ENCODE results near the gene CARMIL3. TPM values are rescaled to one million over a fixed set of nuclear protein-coding genes. Genes with fewer than 3 reads are reported as not detected.

CARMIL3 gene
- total RNA-seq, 1 experiment from 2014 or later = 0.71 TPM

GRCh38 chr14:24071836-24072430 lies 20.1 kb downstream of the CARMIL3 start:
- H3K36me3 ChIP-seq (ENCODE audit: control insufficient read depth in 1 of 2, insufficient read depth in 2 of 2, low read length in 2 of 2) = no peaks in the 10 kb centered on the region
- no peak overlapping the region for H3K9ac ChIP-seq (ENCODE audit: low read length)
- no peaks in the 10 kb centered on the region for H4K20me1 ChIP-seq (ENCODE audit: insufficient read depth)
- H3K79me2 ChIP-seq (ENCODE audit: insufficient read depth, low read length) = no peaks in the 10 kb centered on the region
- peaks cover 0 to 2% of the 10 kb centered on the region in 2 experiments; a peak in 1 of 4 replicates for H3K4me1 ChIP-seq (ENCODE audit: control insufficient read depth in 1 of 2, insufficient read depth in 2 of 2, low read length in 2 of 2)
- no peaks in the 10 kb centered on the region for H3K9me3 ChIP-seq (ENCODE audit: control insufficient read depth in 1 of 2, insufficient read depth in 1 of 2, low read depth in 1 of 2, low read length in 2 of 2)
- no peaks in the 10 kb centered on the region for H3K9me2 ChIP-seq (ENCODE audit: insufficient read depth)
- H3K4me3 ChIP-seq (replicated peaks in 1 of 2; ENCODE audit: low read depth in 1 of 2, low read length in 2 of 2) = no peak overlapping the region
- DNase-seq (ENCODE audit: low read depth, low spot score) (no peak), ATAC-seq (no peak)
- RAD21 ChIA-PET (ENCODE audit: low non-redundant PET in 1 of 2, low total read pairs in 2 of 2, uncharacterized antibody in 2 of 2, unreplicated experiment in 2 of 2) = no interaction called here
- intact Hi-C loops (cut with micrococcal nuclease) = no loop called here
- no peak overlapping the region for H2AFZ ChIP-seq (ENCODE audit: low read depth, low read length, poor library complexity, severe bottlenecking)
- POLR2A ChIA-PET = no interaction called here
- H3K27me3 ChIP-seq (ENCODE audit: insufficient read depth, low read length) = peaks cover 7% of the 10 kb centered on the region; the same call in 1 of the 2 replicates
- TF ChIP-seq MAX (IDR thresholded peaks at IDR 0.05) = no peak
- no peak for TF ChIP-seq SP1 (IDR thresholded peaks at IDR 0.05; ENCODE audit: low read depth)
- no peak for TF ChIP-seq YY1 (IDR thresholded peaks at IDR 0.05; ENCODE audit: extremely low read depth, insufficient replicate concordance, low read depth, low read length)
- TF ChIP-seq POLR2A (IDR thresholded peaks at IDR 0.05; ENCODE audit: borderline replicate concordance, extremely low read depth, insufficient read depth, insufficient read length) = no peak
- no peak for TF ChIP-seq ATF3 (IDR thresholded peaks at IDR 0.05)
- TF ChIP-seq RAD21 (IDR thresholded peaks at IDR 0.05; ENCODE audit: low read depth) = no peak
- no peak for TF ChIP-seq JUND (IDR thresholded peaks at IDR 0.05)
- no peak for TF ChIP-seq TCF7L2 (IDR thresholded peaks at IDR 0.05; ENCODE audit: borderline replicate concordance, extremely low read depth, insufficient read depth, insufficient read length)
- TF ChIP-seq CTCF (IDR thresholded peaks at IDR 0.05 in 2 of 3, conservative IDR thresholded peaks at IDR 0.05 in 1 of 3; ENCODE audit: borderline replicate concordance in 1 of 3, insufficient read depth in 1 of 3, low read depth in 2 of 3, low read length in 2 of 3) = no peak
- no peak for TF ChIP-seq EGR1 (IDR thresholded peaks at IDR 0.05; ENCODE audit: low read depth)
- H3K4me2 ChIP-seq (ENCODE audit: low read length) = no peak overlapping the region
- H3K27ac ChIP-seq (ENCODE audit: low read depth, low read length) = no peak overlapping the region
- no TSS peak for BruUV-seq (replicated peaks)
- CTCF ChIA-PET = interaction anchor here (1.1 kb wide), 1 partner anchor 13 kb away, joined by 3 read pairs; no protein-coding TSS in a partner anchor

Measured in HCT116 (cell line).